Stimulated activated CD4-positive, alpha-beta T cell treated with anti-CD3 and anti-CD28 coated beads, Interleukin-4, amount 100 ng/mL, for 1 hour (primary cell): ENCODE data around the gene DENND4A.
A peak's percentile ranks its signal among the peaks of the same experiment; 100 is the strongest.
"Not testable (repeated sequence)": the region's sequence is repeated elsewhere in the genome, so short reads cannot be mapped to it uniquely, and the experiment has no call there.

Experiments
- DNase-seq: peaks from one replicate; pipeline ENCODE4 v3.0.0-alpha.2; 2020

Gene DENND4A

GRCh38 chr15:65818927-65819562, 27.0 kb upstream of the DENND4A start:
- DNase-seq, result no peak

GRCh38 chr15:65816441-65816840, 24.3 kb upstream of the DENND4A start:
- DNase-seq, result no peak

- not testable (repeated sequence) for DNase-seq
These were observed 23.9 kb upstream of the DENND4A start for GRCh38 chr15:65816008-65816407.

GRCh38 chr15:65814271-65814670, 22.2 kb upstream of the DENND4A start:
- DNase-seq, result not testable (repeated sequence)

GRCh38 chr15:65812916-65813315, 20.8 kb upstream of the DENND4A start:
- no peak for DNase-seq

- no peak for DNase-seq
These were observed 20.4 kb upstream of the DENND4A start for GRCh38 chr15:65812467-65812866.

GRCh38 chr15:65811835-65812234, 19.7 kb upstream of the DENND4A start:
- no peak for DNase-seq

GRCh38 chr15:65811011-65811733, 19.1 kb upstream of the DENND4A start:
- DNase-seq, result not testable (repeated sequence)

- DNase-seq, result no peak
These were observed 14.3 kb upstream of the DENND4A start for GRCh38 chr15:65806397-65806796.

- no peak for DNase-seq
These were observed 13.1 kb upstream of the DENND4A start for GRCh38 chr15:65805019-65805745.

- no peak for DNase-seq
These were observed 12.3 kb upstream of the DENND4A start for GRCh38 chr15:65804252-65804931.

- DNase-seq, result no peak
These were observed 9.2 kb upstream of the DENND4A start for GRCh38 chr15:65801229-65801805.

- no peak for DNase-seq
These were observed 4.6 kb upstream of the DENND4A start for GRCh38 chr15:65796610-65797078.

GRCh38 chr15:65795663-65796216, 3.6 kb upstream of the DENND4A start:
- DNase-seq, result no peak

- no peak for DNase-seq
These were observed 1.7 kb upstream of the DENND4A start for GRCh38 chr15:65793818-65794104.

GRCh38 chr15:65792988-65793817, 1.1 kb upstream of the DENND4A start:
- no peak for DNase-seq

GRCh38 chr15:65791335-65792137, 557 bp downstream of the DENND4A start:
- DNase-seq, result peak; percentile 43

GRCh38 chr15:65790694-65791334, 1.3 kb downstream of the DENND4A start:
- DNase-seq, result no peak

GRCh38 chr15:65789759-65790425, 2.2 kb downstream of the DENND4A start:
- DNase-seq, result no peak

GRCh38 chr15:65789105-65789504, 3.0 kb downstream of the DENND4A start:
- no peak for DNase-seq
